LNCaP clone FGC (cell line): ENCODE measurements around the gene CEBPE.

Source experiments
- DNase-seq: peaks from one replicate; pipeline ENCODE4 v3.0.0-alpha.2; 2011; ENCODE audit warnings: low read depth
- H3K4me3 ChIP-seq: 2 replicates; pipeline ENCODE4 v1.5.1; 2011; ENCODE audit warnings: mild to moderate bottlenecking, low read depth, low read length, control low read depth
- TF ChIP-seq, protein P1 (sequence below): IDR thresholded peaks from 2 replicates; pipeline ENCODE4 v1.5.1; 2012; ENCODE audit warnings: mild to moderate bottlenecking; ENCODE audit not compliant: control insufficient read depth, insufficient read depth; ENCODE audit errors: extremely low read depth

The CEBPE gene

DNA sequence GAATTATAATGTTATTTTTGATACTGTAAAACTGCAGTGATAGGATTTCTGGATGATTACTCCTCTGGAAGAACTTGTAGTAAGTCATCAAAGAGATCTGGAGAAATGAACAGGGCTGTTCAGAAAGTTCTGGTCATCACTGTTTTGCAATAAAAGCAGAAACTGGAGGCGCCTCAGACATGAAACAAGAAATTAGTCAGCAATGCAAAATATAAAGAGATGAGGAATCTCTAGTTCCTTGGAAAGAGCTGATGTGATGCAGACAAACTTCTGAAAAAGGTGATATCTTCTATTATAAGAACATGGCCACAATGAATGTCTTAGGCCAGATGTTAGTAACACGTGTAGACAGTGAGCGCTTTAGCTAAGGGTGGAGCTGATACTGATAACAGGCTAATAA, 33.6 kb downstream of the CEBPE start:
- H3K4me3 ChIP-seq: no peak overlapping the region
- TF ChIP-seq, protein P1, sequence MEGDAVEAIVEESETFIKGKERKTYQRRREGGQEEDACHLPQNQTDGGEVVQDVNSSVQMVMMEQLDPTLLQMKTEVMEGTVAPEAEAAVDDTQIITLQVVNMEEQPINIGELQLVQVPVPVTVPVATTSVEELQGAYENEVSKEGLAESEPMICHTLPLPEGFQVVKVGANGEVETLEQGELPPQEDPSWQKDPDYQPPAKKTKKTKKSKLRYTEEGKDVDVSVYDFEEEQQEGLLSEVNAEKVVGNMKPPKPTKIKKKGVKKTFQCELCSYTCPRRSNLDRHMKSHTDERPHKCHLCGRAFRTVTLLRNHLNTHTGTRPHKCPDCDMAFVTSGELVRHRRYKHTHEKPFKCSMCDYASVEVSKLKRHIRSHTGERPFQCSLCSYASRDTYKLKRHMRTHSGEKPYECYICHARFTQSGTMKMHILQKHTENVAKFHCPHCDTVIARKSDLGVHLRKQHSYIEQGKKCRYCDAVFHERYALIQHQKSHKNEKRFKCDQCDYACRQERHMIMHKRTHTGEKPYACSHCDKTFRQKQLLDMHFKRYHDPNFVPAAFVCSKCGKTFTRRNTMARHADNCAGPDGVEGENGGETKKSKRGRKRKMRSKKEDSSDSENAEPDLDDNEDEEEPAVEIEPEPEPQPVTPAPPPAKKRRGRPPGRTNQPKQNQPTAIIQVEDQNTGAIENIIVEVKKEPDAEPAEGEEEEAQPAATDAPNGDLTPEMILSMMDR: no peak
- DNase-seq: no peak

DNA sequence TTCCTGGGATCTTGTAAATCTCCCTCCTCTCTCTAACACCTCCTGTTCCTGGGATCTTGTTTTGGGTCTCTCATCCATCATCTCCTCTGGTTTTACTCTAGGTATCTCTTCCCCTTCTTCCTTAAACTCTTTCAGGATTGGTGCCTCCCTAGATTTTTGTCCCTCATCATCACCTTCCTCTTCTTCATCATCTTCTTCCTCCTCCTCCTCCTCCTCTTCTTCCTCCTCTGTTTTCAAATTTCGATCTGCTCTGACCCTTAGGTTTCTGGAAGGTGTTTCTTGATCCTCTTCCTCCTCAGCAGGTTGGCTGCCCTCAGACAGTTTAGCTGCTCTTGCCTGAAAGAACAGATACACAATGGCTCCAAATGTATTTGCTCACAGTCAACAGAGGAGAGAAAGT, 38.6 kb downstream of the CEBPE start:
- TF ChIP-seq, protein P1: no peak
- DNase-seq: no peak

DNA sequence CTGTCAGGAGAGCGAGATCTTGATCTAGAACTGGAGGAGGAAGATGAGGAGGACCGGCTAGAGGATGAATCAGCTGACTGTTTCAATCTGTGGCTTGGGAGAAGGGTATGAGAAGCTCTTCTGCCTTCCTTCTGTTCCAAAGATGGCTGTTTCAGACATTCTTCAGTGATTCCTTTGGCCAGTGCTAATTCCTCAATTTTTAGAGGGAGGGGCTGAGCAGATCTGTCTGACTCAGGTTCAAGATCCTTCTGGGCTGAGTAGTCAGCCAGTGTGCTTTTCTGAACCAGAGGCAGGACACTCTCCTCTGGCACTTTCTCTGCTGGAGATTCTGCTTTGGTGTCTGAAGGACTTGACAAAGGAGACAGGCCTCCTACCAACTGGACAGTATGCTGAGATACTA, 39.3 kb downstream of the CEBPE start:
- DNase-seq: no peak
- TF ChIP-seq, protein P1: no peak
- no peak overlapping the region for H3K4me3 ChIP-seq

More for the DNA sequence above, 38.6 kb downstream of the CEBPE start:
- no peak overlapping the region for H3K4me3 ChIP-seq

DNA sequence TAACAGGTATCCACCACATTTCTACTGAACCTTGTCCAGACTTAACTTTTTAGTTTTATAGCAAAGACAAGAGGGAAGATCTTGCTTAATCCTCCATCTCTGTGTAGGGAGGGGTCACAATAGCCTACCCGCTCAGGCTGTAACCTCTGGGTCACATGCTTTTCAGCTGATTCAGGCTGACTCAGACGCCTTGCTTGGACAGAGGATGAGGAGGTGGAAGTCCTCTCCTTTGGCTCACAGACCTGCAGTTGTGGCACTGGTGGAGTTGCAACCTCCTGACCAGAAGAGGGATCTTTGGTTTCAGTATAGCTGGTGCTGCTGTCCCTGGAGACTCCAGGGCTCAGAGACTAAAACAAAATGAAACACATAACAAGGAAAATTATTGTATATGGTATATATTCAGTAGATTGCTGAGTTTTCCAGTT, 40.4 kb downstream of the CEBPE start:
- H3K4me3 ChIP-seq: no peak overlapping the region
- DNase-seq: no peak
- TF ChIP-seq, protein P1: no peak

DNA sequence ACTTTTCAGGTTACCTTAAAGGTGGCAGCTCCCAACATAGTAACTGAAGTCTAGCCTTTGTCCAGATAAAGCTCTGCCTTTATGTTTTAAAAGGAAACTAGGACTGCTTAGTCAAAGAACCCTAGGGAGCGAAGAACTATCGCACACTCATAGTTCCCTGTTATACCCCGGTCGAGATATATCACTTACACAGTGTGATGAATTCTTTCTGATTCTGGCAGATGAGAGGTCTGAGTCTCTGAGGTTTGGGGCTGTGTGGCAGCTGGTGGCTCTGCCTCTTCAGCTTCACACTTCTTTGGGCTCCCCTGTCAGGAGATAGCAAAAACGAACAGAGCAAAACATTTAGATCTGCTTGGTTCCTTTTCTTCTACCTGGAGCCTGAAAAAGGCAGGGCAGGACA, 41.1 kb downstream of the CEBPE start:
- no peak overlapping the region for H3K4me3 ChIP-seq

DNA sequence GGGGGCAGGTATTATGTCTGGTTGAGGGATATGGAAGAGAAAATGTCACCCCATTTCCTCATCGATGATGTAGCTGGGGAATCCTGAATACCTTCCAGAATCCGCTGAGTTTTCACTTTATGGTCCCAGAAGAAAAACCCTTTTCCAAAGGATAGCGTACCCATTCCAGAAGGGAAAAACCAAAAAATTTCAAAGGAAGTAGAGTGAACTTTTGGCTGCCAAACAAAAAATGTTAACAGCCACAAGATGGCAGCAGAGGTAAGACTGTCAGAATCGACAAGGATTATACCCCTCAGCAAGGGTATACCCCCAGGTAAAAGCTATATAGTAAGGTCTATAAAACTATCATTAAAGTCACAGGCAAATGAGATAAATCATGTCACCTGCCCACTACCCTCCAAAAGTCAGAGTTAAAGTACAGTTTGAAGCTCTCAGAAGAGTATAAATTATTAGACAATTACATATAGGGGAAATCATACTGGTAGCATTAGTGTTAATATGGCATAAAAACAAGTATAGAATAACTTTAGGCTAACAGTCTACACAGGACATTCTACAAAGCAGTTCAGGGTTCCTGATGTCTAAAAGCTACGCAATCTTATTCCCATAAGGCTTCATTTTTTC, 42.2 kb downstream of the CEBPE start:
- no peak overlapping the region for H3K4me3 ChIP-seq
- TF ChIP-seq, protein P1: peak; percentile 58
- DNase-seq: no peak

More for the DNA sequence above, 41.1 kb downstream of the CEBPE start:
- no peak for DNase-seq
- TF ChIP-seq, protein P1: no peak

DNA sequence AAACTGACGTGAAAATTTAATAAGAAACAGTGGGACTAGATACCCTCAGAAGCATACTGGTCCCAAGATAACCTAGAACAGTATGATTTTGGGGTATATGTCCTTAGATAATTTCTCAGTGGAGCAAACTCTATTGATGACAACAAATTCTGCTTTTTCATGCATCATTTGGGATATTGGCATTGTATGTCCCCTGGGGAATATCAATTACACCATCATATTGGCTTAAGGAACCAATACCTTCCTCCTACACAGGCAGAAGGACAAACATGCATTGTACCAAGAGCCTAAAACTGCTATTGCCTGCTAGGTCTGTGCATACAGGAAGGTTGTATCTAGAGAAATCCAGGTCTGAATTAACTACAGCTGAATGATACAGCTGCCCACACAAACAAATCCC, 44.1 kb downstream of the CEBPE start:
- H3K4me3 ChIP-seq: no peak overlapping the region
- no peak for DNase-seq
- TF ChIP-seq, protein P1: no peak
